Left kidney (tissue), 2 donors: ENCODE data around the gene GPRC5B. TPM values are rescaled to one million over a fixed set of nuclear protein-coding genes. Genes with fewer than 3 reads are reported as not detected.
A peak's percentile ranks its signal among the peaks of the same experiment; 100 is the strongest.

Source experiments
- DNase-seq: peaks from one replicate; pipeline ENCODE4 v3.0.0-alpha.2; 2013
- polyA plus RNA-seq: library from polyadenylated mRNA; unstranded; fragments of 120-200 nt; gene quantifications from one replicate; pipeline ENCODE4 v1.2.1, GENCODE V29; 2013; ENCODE audit not compliant: insufficient read length

Gene GPRC5B
- polyA plus RNA-seq, 1 donor, result 106 TPM

DNA sequence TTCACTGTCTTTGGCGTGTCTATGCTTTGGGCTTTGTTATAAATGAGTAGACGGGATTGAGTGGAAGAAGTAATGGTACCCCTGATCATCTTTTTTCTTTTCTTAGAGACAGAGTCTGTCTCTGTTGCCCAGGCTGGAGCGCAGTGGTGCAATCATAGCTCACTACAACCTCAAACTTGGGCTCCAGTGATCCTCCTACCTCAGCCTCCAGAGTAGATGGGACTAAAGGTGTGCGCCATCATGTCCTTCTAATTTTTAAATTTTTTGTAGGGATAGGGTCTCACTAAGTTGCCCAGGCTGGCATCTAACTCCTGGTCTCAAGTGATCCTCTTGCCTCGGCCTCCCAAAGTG, 14.9 kb upstream of the GPRC5B start:
- no peak for DNase-seq

- DNase-seq, result peak; percentile 44
Observed at GRCh38 chr16:19898924-19899604, 14.4 kb upstream of the GPRC5B start.

GRCh38 chr16:19898166-19898565, 13.5 kb upstream of the GPRC5B start:
- DNase-seq, result no peak

GRCh38 chr16:19896951-19897350, 12.3 kb upstream of the GPRC5B start:
- no peak for DNase-seq

DNA sequence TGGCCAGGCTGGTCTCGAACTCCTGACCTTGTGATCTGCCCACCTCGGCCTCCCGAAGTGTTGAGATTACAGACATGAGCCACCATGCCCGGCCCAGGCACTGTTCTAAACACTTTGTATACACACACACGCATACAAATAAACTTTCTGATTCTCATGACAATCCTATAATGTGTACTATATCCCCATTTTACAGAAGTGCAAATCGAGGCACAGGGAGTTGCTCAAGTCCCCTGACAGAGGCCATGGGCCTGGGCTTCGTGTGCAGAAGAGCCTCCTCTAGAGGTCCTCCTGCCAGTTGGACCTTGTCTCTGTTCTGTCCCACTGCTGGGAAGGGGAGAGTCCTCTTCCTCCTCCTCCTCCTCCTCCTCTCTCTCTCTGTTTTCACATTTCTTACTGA, 9.9 kb upstream of the GPRC5B start:
- no peak for DNase-seq

- DNase-seq, result no peak
Observed at GRCh38 chr16:19892902-19893301, 8.3 kb upstream of the GPRC5B start.

- no peak for DNase-seq
Observed at GRCh38 chr16:19890901-19891300, 6.3 kb upstream of the GPRC5B start.

- no peak for DNase-seq
Observed at GRCh38 chr16:19888834-19889233, 4.2 kb upstream of the GPRC5B start.

DNA sequence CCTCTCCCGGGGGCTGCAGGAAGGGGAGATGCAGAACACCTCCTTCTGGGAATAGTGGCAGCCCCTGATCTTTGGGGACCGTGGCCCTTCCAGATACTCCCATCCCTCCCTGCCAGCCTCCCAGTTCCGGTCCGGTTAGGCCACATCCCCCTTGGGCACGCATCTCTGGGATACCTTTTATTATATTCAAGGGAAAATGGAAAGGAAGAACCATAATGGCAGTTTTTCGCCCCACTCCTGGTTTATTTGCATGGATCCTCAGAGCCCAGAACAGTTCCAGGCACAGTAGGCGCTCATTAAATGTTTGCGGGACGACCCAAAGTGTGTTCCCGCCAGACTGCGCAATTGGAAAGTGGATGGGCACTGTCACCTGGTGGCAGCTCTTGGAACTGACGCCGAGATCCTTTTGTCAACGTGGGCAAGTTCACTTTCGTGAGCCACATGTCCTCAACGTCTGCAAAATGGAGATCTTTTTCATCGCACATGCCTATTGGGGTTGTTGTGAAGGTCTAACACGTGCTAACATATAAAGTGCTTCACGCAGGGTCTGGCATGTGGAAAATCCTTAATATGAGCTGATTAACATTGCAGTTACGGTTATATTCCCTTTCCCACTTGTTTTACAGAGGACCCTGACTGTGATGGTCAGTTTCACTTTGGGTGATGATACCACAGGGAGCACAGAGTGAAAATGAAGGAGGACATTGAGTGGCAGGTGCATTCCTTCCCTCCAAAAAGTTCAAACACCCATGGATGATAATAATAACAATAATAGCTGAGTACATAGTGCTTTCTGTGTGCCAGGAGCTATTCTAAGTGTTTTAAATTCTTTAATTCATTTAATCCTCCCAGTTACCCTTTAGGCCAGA, 1.7 kb upstream of the GPRC5B start:
- DNase-seq, result peak; percentile 77

- DNase-seq, result no peak
Observed at GRCh38 chr16:19885451-19886072, 914 bp upstream of the GPRC5B start.

DNA sequence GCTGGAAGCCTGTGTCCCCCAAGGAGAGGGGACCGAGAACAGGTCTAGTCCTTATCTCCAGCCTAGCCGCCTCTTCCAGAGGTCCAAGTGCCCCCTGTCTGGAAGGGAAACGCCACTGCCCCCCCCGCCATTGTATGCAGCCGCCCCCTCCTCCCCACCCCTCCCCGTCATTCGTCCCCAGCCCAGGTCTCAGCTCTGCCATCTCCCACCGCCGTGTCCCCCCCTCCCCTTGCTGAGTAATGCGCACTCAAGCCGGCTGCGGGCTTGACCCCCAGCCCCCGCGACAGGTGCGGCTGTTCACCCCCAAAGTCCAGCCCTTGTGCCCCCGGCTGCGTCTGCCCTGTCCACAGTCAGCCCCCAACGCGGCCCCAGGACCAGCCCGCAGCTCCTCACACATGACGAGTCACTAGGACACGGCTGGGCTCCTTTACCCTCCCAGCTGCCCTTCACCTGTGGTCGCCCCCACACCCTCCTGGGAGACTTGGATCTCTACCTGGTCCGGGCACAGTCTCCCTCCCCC, 622 bp downstream of the GPRC5B start:
- DNase-seq, result peak; percentile 15

DNA sequence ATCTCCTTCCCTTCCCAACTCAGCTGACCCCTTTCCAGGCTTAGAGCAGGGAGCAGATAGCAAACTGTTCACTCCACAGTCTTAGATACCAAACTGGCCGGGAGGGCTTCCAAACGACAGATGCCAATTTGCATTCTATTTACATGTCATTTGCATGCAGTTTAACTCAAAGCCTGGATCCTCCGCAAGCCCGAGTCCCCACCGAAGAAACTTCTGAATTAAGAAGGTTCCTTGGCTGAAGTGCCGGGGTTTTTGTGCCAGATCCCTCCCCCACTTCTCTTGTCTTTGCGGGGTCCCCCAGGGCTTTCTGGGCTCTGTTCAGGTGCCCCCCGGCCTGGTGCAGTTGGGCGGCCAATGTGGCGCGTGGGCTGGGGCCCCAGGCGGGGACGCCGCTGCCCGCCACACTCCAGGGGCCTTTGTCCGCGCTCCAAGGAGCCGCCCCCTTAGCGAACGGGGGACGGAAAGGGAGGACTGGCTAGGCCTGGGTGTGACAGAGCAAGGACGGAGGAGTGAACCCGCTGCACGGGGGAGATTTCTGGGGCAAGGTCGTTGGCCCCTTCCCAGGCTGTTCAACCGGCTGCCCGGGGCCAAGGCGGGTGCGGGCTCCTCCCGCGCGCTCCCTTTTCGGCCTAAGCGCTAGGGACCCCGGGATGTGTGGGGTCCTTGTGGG, 1.2 kb downstream of the GPRC5B start:
- peak; percentile 55 for DNase-seq

DNA sequence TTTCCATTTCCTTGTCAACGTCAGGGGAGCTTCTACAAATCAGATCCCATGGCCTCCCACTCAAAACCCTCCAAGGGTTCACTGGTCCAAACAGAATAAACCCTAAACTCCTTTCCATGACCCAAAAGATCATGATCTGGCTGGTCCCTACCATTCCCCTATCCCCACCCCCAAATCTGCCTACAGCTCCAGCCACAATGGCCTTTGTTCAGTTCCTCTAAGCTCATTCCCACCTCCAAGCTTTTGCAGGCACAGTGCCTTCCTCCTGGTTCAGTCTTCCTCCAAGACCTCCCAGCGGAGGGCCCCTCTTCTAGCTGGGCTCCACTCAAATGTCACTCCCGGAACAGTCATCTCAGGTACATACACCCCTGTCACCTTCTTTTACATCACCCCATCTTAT, 2.0 kb downstream of the GPRC5B start:
- DNase-seq, result no peak

DNA sequence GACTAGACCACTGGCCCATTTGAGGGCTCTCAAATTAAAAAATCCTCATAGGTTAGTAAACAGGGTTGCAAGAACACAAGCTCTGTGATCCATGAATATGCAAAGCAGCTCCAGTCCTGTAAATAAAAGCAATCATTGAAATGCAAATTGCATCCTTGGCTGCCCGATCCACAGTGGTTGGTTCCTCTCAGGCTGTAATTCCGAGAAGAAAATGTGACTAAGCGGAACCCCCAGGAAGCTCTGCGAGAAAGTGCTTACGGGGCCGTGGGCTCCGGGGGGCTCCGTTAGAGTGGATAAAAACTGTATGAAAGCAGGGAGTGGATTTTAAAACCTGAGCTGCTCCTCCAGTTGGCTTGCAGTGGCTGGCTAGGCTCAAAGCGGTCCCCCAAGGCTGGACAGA, 2.5 kb downstream of the GPRC5B start:
- DNase-seq, result no peak

DNA sequence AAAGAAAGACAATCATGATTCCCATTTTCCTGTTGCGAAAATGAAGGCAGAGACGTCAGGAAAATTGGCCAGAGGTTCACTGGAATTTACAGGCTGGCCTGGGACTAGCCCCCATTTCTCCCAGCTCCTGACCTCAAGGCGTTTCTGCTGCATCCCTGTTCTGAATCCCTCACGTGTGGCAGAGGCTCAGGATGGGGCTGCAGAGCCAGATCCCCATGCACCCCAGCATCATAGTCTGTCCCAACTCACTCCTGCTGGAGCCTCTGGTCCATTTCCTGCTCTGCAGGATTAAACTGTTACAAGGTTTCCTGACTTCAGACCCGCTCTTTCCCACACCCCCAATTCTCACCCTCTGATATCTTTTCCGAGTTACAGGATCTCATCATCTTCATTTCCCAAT, 2.9 kb downstream of the GPRC5B start:
- no peak for DNase-seq

- DNase-seq, result no peak
Observed at GRCh38 chr16:19881028-19881427, 3.6 kb downstream of the GPRC5B start.

DNA sequence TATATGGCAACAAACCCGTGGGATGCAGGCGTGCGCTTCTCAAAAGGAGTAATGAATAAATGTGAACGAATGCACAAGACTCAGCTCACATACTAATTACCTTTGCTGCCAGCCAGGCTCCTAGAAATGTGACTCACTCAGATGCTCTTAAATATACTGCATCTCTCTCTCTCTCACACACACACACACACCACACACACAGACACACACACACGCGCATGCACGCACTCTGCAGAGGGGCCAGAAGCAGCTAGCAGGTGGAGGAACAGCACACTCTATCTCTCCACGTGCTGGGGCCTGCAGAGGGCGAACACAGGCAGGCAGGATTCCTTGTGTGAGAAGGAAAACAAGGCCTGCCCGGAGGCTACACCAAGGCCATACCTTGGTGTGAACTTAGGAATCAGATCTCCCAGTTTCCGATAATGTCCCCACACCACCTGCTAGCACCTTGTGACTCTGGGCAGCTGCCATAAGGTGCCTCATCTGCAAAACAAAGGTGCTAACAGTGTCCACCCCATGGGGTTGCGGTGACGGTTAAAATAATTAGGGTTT, 5.3 kb downstream of the GPRC5B start:
- no peak for DNase-seq

DNA sequence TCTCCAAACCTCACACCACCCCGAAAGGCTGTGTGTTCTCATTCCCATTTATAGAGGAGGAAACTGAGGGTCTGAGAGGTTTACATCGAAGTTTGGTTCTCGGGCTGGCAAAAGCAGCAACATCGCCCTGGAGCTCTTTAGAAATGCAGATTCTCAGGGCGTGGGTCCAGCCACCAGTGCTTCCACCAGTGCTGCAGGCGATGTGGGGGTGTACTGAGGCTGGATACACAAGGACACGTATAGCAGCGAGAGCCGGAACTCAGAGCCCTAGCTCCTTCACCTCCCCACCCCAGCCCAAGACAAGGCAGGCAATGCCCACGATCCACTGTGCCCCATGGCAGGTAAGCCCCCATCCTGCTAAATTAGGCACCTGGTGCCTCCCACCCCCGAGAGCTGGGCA, 5.9 kb downstream of the GPRC5B start:
- no peak for DNase-seq

DNA sequence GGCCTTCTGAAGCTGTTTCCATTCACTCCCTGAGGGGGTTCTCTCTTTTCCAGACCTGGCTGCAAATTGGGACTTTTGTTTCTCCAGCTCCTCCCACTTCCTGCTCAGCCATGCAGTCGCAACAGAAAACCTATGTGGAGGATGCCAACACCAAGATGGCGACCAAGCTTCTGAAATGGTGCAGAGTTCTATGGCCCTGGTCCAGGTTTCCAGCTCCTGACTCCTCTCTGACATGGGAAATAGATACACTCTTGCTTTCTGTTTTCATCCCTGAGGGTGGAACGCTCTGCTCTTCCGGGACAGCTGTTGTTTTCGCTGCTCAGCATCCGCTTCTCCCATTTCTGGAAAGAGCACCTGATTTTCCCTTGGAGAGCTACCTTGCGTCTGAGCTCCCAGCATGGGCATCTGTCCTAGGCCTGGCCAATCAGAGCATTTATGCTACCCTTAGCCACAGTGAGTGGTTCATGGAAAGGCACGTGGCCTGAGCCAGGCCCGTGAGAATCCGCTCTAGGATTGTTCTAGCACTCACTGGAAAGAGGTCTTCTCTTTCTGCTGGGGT, 8.1 kb downstream of the GPRC5B start:
- no peak for DNase-seq

GRCh38 chr16:19875900-19876299, 8.7 kb downstream of the GPRC5B start:
- DNase-seq, result no peak

DNA sequence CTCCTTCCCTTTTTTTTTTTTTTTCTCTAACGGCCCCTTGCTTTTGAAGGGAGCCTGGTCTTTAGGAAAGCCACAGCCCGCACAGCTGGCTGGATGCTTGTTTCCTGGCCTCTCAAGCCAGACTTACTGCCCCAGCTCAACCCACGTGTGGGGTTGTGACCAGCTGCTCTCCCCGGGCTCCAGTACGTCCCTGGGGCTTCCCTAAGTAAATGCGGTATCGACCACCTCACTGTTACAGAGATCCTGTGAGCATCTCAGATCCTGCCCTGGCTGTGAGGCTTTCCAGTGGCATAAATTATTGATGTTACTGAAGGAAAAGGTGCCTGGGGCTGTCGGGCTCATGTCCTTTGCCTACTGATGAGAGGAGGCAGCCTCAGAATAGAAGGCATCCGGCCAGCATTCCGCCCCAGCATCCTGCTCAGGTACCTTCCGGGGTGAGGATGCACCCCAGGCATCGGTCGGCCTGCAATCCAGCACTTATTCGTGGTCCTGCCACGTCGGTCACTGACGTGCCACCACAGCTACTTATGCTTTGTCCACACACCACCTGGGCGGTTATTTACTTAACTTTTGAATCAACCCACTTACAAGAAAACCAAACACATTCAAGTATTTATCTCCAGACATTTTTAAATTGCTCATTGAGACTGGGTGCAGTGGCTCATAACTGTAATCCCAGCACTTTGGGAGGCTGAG, 9.6 kb downstream of the GPRC5B start:
- no peak for DNase-seq
